IMR-90 (cell line): ENCODE results near the gene TPSAB1. TPM values are rescaled to one million over a fixed set of nuclear protein-coding genes. Genes with fewer than 3 reads are reported as not detected.

Source experiments
- ATAC-seq: fragments of 200-7000 bp; cut with Tn5 transposase; 2 replicates; pipeline ENCODE4 v1.9.1; 2020; ENCODE audit warnings: low read depth, mild to moderate bottlenecking, moderate library complexity
- BruUV-seq: library from RNA; stranded (reverse); fragments of 400-500 nt; replicated peaks from 2 replicates; lab custom pipeline; 2021; lab: Mats Ljungman, UMichigan
- CTCF ChIA-PET: fragments of 300-600 bp; formaldehyde crosslinking; extraction: SDS; loops from one replicate; lab custom pipeline; 2021; ENCODE audit warnings: antibody characterized with exemption; lab: Yijun Ruan, JAX
- POLR2A ChIA-PET: fragments of 300-600 bp; sonication (Branson Sonifier 250); formaldehyde crosslinking; loops from one replicate; lab custom pipeline; 2022; ENCODE audit warnings: antibody characterized with exemption; ENCODE audit not compliant: unreplicated experiment; lab: Charles Lee
- DNase-seq: peaks from one replicate; pipeline ENCODE4 v3.0.0; 2013
- H2AFZ ChIP-seq: replicated peaks from 2 replicates; pipeline ENCODE3; 2013; ENCODE audit warnings: low read length, mild to moderate bottlenecking; ENCODE audit not compliant: poor library complexity
- H2AK5ac ChIP-seq: 2 replicates; pipeline ENCODE4 v1.6.1; 2013; ENCODE audit warnings: low read depth, low read length, inconsistent platforms
- H2AK9ac ChIP-seq: replicated peaks from 2 replicates; pipeline ENCODE3; 2013; ENCODE audit warnings: mild to moderate bottlenecking, low read depth, low read length, moderate library complexity; ENCODE audit not compliant: poor library complexity
- H2BK120ac ChIP-seq: 2 replicates; pipeline ENCODE4 v1.6.1; 2013; ENCODE audit warnings: low read depth, low read length, inconsistent platforms
- H2BK15ac ChIP-seq: 3 replicates; pipeline ENCODE4 v1.6.1; 2013; ENCODE audit warnings: low read depth, low read length, inconsistent platforms
- H2BK20ac ChIP-seq: 2 replicates; pipeline ENCODE4 v1.6.1; 2013; ENCODE audit warnings: low read depth, mild to moderate bottlenecking, inconsistent platforms, low read length, moderate library complexity
- H2BK5ac ChIP-seq: 2 replicates; pipeline ENCODE4 v1.6.1; 2013; ENCODE audit warnings: mild to moderate bottlenecking, low read depth, low read length, inconsistent platforms; ENCODE audit not compliant: poor library complexity, severe bottlenecking
- H3K14ac ChIP-seq: replicated peaks from 2 replicates; pipeline ENCODE4 v1.6.1; 2013; ENCODE audit warnings: low read depth, low read length, inconsistent platforms
- H3K18ac ChIP-seq: 2 replicates; pipeline ENCODE4 v1.6.1; 2013; ENCODE audit warnings: low read depth, low read length, control low read depth
- H3K23ac ChIP-seq: 2 replicates; pipeline ENCODE4 v1.6.1; 2013; ENCODE audit warnings: low read depth, low read length, inconsistent platforms
- H3K27ac ChIP-seq: 2 replicates; pipeline ENCODE4 v1.5.1; 2013; ENCODE audit warnings: mild to moderate bottlenecking, control low read depth, low read length; ENCODE audit not compliant: insufficient read depth
- H3K27me3 ChIP-seq: 2 replicates; pipeline ENCODE4 v1.6.1; 2013; ENCODE audit warnings: low read length; ENCODE audit not compliant: control insufficient read depth, insufficient read depth
- H3K36me3 ChIP-seq: 2 replicates; pipeline ENCODE4 v1.6.1; 2013; ENCODE audit warnings: low read length, mixed read lengths; ENCODE audit not compliant: control insufficient read depth, insufficient read depth
- H3K4ac ChIP-seq: 2 replicates; pipeline ENCODE4 v1.6.1; 2013; ENCODE audit warnings: low read depth, low read length, inconsistent platforms
- H3K4me1 ChIP-seq: 2 replicates; pipeline ENCODE4 v1.6.1; 2013; ENCODE audit warnings: low read length, mixed read lengths; ENCODE audit not compliant: control insufficient read depth, insufficient read depth
- H3K4me2 ChIP-seq: 2 replicates; pipeline ENCODE4 v1.6.1; 2013; ENCODE audit warnings: low read depth, mild to moderate bottlenecking, control low read depth, low read length, moderate library complexity
- H3K4me3 ChIP-seq: 2 replicates; pipeline ENCODE4 v1.5.1; 2013; ENCODE audit warnings: low read depth, mild to moderate bottlenecking, control low read depth, low read length, moderate library complexity; ENCODE audit not compliant: insufficient read depth
- H3K56ac ChIP-seq: 2 replicates; pipeline ENCODE4 v1.6.1; 2013; ENCODE audit warnings: low read length, inconsistent platforms; ENCODE audit not compliant: insufficient read depth; ENCODE audit errors: extremely low read depth
- H3K79me1 ChIP-seq, 2 experiments: 2 replicates each; pipeline ENCODE4 v1.6.1; 2013; ENCODE audit warnings: low read length in 2 of 2, inconsistent platforms in 1 of 2, low read depth in 1 of 2
- H3K9ac ChIP-seq: 2 replicates; pipeline ENCODE4 v1.6.1; 2013; ENCODE audit warnings: low read depth, low read length, control low read depth
- H3K9me1 ChIP-seq: 2 replicates; pipeline ENCODE4 v1.6.1; 2013; ENCODE audit warnings: low read length, inconsistent platforms; ENCODE audit not compliant: insufficient read depth
- H3K9me3 ChIP-seq: 2 replicates; pipeline ENCODE4 v1.6.1; 2013; ENCODE audit warnings: low read length; ENCODE audit not compliant: control insufficient read depth, insufficient read depth
- H4K20me1 ChIP-seq: 2 replicates; pipeline ENCODE4 v1.6.1; 2013; ENCODE audit warnings: low read length, inconsistent platforms; ENCODE audit not compliant: insufficient read depth
- H4K5ac ChIP-seq: 2 replicates; pipeline ENCODE4 v1.6.1; 2013; ENCODE audit warnings: mild to moderate bottlenecking, low read depth, low read length, control low read depth
- H4K8ac ChIP-seq, 2 experiments: 2 replicates each; pipeline ENCODE4 v1.6.1; 2013; ENCODE audit warnings: low read depth in 2 of 2, low read length in 2 of 2, control low read depth in 1 of 2, inconsistent platforms in 1 of 2
- H4K91ac ChIP-seq: 2 replicates; pipeline ENCODE4 v1.6.1; 2013; ENCODE audit warnings: low read depth, low read length, inconsistent platforms; ENCODE audit not compliant: insufficient read depth
- BHLHE40 ChIP-seq: fragments of 150-350 bp; IDR thresholded peaks from 2 replicates; pipeline ENCODE4 v1.6.1; 2016; ENCODE audit warnings: mild to moderate bottlenecking, low read depth, low read length
- MAFK ChIP-seq: IDR thresholded peaks from 2 replicates; pipeline ENCODE4 v1.6.1; 2012; ENCODE audit warnings: low read depth, low read length, improper control_type of control experiment
- NFE2L2 ChIP-seq: fragments of 150-350 bp; IDR thresholded peaks from 2 replicates; pipeline ENCODE4 v1.6.1; 2016; ENCODE audit warnings: low read depth, mild to moderate bottlenecking, low read length
- WGBS, 2 experiments: methylation state at CpG; one replicate each; pipeline versions ENCODE4 v1.1.5 to v1.1.7; 2013; ENCODE audit warnings: missing lambda C conversion rate in 2 of 2; ENCODE audit not compliant: insufficient read length in 1 of 2; ENCODE audit errors: extremely low coverage in 2 of 2; 5-methylcytosine and 5-hydroxymethylcytosine counted together
- dilution Hi-C: fragments of 300-500 bp; cut with HindIII; formaldehyde crosslinking; loops from one replicate; pipeline ENCODE4 v1.14.3; 2018; ENCODE audit warnings: low sequenced_read_pairs; ENCODE audit not compliant: unreplicated experiment
- in situ Hi-C: fragments of 300-500 bp; cut with MboI; formaldehyde crosslinking; loops from 3 replicates; pipeline ENCODE4 v1.14.3; 2019; ENCODE audit warnings: low sequenced_read_pairs, inconsistent platforms, mixed read lengths
- intact Hi-C: fragments of 100-400 bp; cut with micrococcal nuclease; formaldehyde crosslinking; loops from 2 replicates; pipeline ENCODE4 v1.10.0; 2022
- polyA plus RNA-seq, 3 experiments: library from polyadenylated mRNA; depleted of rRNA; stranded (reverse); fragments of >200 nt; gene quantifications; 2 replicates each; pipeline ENCODE4 v1.2.3, GENCODE V29; 2012; ENCODE audit warnings: low replicate concordance in 1 of 3
- total RNA-seq: library from RNA; depleted of rRNA; stranded (reverse); fragments of >200 nt; gene quantifications from 2 replicates; pipeline ENCODE4 v1.2.3, GENCODE V29; 2012

Gene TPSAB1
- total and polyA plus RNA-seq, 2 of the 4 experiments (the other 2 are of a cell fraction), result not detected

- no peaks in the 10 kb centered on the region for H3K79me1 ChIP-seq
- no peak overlapping the region for H3K4me3 ChIP-seq
- no peak for DNase-seq
- POLR2A ChIA-PET, result no interaction called here
- 40% methylated on average over 1 of the region's 12 CpGs; no CpG with 5 or more reads in 1 of the 2 experiments for WGBS, 2 experiments
- no peak overlapping the region for H3K18ac ChIP-seq
- no peak overlapping the region for H3K56ac ChIP-seq
- in situ Hi-C loops (no loop called here), dilution Hi-C loops (no loop called here), intact Hi-C loops (no loop called here)
- H2BK5ac ChIP-seq, result no peak overlapping the region
- no peak overlapping the region for H3K23ac ChIP-seq
- H3K36me3 ChIP-seq, result no peaks in the 10 kb centered on the region
- H3K4ac ChIP-seq, result no peak overlapping the region
- H2AK9ac ChIP-seq, result no peak overlapping the region
- H3K27ac ChIP-seq, result no peak overlapping the region
- H3K27me3 ChIP-seq, result peaks cover 36% of the 10 kb centered on the region
- H3K4me1 ChIP-seq, result no peaks in the 10 kb centered on the region
- H3K9me3 ChIP-seq, result no peaks in the 10 kb centered on the region
- TF ChIP-seq NFE2L2 (no peak), MAFK (no peak), BHLHE40 (no peak)
- CTCF ChIA-PET, result no interaction called here
- H3K4me2 ChIP-seq, result no peak overlapping the region
- no peak overlapping the region for H2BK20ac ChIP-seq
- no TSS peak for BruUV-seq
- ATAC-seq, result no peak
- H2AK5ac ChIP-seq, result no peak overlapping the region
- H4K5ac ChIP-seq, result no peak overlapping the region
- H3K9me1 ChIP-seq, result no peaks in the 10 kb centered on the region
- H4K20me1 ChIP-seq, result no peaks in the 10 kb centered on the region; the same call in 1 of the 2 replicates
- H4K91ac ChIP-seq, result no peak overlapping the region
- H2BK120ac ChIP-seq, result no peak overlapping the region
- no peak overlapping the region for H2AFZ ChIP-seq
- no peak overlapping the region for H2BK15ac ChIP-seq
- H3K9ac ChIP-seq, result no peak overlapping the region
- no peak overlapping the region for H4K8ac ChIP-seq
- no peak overlapping the region for H3K14ac ChIP-seq
Measured at GRCh38 chr16:1258225-1258600, 17.7 kb downstream of the TPSAB1 start.
